HG02970 (cell line): ENCODE data around the gene HSPB8.

ENCODE experiments used
- ATAC-seq: cut with Tn5 transposase; IDR thresholded peaks from one replicate; pipeline ENCODE4 v1.9.1; 2021; ENCODE audit warnings: mild to moderate bottlenecking, moderate library complexity, moderate number of reproducible peaks; ENCODE audit not compliant: unreplicated experiment, low FRiP score

The HSPB8 gene

DNA sequence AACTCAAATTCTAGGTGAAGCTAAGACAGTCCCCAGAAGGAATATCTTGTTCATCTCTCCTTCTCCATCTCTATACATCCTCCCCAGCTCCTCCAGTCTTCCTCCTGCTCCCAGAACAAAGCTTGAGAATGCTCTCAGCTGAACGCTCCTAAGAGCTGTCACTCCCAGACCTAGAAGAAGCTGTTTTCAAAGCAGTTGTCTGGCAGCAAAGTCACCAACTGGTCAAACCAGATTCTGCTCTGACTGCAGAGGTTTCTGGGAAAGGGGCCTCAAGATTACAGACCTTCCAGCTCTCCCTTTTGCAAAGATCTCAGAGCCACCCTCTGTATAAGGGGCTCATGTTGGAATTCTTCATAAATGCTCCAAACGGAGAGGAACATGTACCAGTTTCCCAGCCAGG is 9.6 kb upstream of the HSPB8 start:
- no peak for ATAC-seq

- no peak for ATAC-seq
These were observed 7.4 kb upstream of the HSPB8 start for GRCh38 chr12:119171291-119171690.

GRCh38 chr12:119171691-119172425 is 6.9 kb upstream of the HSPB8 start:
- ATAC-seq: no peak

- ATAC-seq: no peak
These were observed 3.6 kb upstream of the HSPB8 start for GRCh38 chr12:119175081-119175480.

DNA sequence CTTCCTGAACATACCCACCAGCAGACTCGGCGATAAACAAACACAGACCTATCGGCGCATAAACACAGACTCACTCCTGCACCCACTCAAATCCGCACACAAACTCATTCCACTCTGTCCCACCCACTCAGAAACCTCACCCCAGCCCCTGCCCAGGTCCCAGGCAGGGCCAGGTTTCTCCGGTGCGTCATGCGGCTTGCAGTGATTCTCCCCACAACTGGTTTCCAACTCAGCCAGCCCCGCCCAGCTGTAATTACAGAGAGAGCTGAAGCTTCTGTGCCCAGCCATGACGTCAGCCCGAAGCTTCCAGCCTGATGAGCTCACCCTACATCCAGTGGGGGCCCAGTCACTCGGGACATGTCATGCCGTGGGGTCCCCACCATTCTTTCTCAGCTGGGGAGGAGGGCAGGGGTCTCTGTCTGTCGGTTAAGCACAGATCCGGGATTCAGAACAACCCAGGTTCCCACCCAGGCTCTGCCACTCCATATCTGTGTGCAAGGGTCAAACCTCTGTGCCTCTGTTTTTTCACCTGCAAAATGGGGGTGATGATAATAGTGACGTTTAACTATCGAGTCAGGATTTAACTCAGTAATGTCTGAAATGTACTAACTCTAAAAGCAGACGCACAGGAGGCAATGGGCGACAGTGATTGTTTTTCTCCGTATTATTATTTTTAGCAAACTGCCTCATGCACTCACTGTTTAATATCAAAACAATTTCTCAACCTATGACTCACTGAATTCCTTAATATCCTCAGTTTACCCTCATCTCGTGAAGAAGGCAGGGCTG is 2.3 kb upstream of the HSPB8 start:
- ATAC-seq: no peak

- no peak for ATAC-seq
These were observed 1.7 kb upstream of the HSPB8 start for GRCh38 chr12:119177056-119177325.

DNA sequence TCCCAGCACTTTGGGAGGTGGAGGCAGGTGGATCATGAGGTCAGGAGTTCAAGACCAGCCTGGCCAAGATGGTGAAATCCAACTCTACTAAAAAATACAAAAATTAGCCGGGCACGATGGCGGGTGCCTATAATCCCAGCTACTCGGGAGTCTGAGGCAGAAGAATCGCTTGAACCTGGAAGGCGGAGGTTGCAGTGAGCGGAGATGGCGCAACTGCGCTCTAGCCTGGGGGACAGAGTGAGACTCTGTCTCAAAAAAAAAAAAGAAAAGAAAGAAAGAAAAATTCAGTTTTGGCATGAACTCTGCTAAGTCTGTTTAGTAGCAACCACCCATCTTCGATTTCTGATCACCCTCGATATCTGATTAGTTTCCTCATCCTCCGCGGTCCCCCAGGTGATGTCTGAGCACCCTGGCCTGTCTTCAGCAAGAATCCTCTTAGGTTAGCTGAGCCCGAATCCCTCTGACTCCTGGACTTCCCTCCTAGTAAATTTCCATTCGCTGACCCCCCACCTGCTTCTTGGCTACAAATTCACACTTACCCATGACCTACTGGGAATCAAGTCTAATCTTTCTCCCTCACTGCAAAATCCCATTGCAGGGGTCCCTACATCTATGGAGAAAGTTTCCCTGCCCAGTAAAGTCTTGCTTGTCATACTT is 879 bp upstream of the HSPB8 start:
- no peak for ATAC-seq

- ATAC-seq: no peak
These were observed 747 bp downstream of the HSPB8 start for GRCh38 chr12:119179335-119180021.

DNA sequence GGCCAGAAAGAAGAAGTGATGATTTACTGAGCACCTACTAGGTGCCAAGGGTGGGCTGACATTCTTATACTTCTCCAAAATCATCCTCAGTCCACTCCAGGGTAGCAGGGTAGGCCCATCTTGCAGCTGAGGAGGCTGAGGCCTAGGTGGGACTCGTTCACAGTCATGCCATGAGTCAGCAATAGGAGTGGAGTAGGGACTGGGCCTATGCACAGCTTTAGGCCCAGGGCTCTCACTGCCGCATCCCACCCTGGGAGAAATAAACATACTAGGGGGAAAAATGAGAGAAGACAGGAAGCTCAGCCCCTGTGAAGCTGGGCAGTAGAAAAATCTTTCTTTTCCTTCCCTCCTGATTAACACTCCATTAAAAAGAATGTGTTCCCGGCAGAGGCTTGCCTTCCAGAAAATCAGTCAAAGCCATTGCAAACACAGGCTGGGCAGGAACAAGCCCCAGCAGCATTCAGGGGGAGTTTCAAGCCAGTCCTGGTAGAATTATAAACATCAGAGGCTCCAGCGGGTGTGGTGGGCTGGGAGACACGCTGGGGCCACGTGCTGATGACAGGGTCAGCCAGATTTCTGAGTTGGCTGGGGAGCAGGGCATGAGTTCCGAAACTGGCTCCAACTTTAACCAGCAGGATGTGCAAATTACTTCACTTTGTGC is 1.8 kb downstream of the HSPB8 start:
- no peak for ATAC-seq

DNA sequence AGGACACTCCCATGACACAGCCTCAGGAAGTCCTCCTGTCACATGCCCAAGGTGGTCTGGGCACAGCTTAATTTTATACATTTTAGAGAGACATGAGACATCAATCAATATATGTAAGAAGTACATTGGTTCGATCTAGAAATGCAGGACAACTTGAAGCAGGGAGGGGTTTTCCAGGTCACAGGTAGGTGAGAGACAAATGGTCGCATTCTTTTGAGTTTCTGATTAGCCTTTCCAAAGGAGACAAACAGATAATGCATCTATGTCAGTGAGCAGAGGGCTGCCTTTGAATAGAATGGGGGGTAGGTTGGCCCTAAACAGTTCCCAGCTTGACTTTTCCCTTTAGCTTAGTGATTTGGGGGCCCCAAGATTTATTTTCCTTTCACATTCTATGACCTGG is 2.5 kb downstream of the HSPB8 start:
- no peak for ATAC-seq

DNA sequence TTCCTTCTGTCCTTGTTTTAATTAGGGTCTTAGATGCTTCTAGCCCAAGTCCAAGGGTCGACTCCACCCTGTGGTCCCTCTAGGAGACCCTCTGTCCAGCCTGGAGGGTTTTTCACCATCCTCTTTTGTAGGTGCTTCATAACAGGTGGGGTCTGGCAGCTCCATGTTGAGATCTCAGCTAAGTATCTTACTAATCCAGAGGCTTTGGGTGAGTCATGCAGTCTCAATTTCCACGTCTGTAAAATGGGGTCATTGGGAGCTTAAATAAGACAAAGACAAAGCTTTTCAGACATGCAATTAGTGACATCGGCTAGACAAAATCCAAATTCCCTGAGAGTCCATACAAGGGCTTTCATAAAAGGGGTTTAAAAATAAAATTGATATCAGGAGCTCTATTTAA is 3.2 kb downstream of the HSPB8 start:
- no peak for ATAC-seq

- no peak for ATAC-seq
These were observed 4.2 kb downstream of the HSPB8 start for GRCh38 chr12:119182701-119183493.

- no peak for ATAC-seq
These were observed 5.4 kb downstream of the HSPB8 start for GRCh38 chr12:119183942-119184695.

- ATAC-seq: no peak
These were observed 16.5 kb downstream of the HSPB8 start for GRCh38 chr12:119195256-119195655.

GRCh38 chr12:119198440-119198839 is 19.7 kb downstream of the HSPB8 start:
- ATAC-seq: no peak

GRCh38 chr12:119200601-119201000 is 21.9 kb downstream of the HSPB8 start:
- no peak for ATAC-seq

- ATAC-seq: no peak
These were observed 23.2 kb downstream of the HSPB8 start for GRCh38 chr12:119201789-119202543.

- no peak for ATAC-seq
These were observed 23.8 kb downstream of the HSPB8 start for GRCh38 chr12:119202544-119202943.
